ENCODE results near the gene HCFC2.
"Not testable (repeated sequence)": the region's sequence is repeated elsewhere in the genome, so short reads cannot be mapped to it uniquely, and the experiment has no call there.

HCFC2 gene

DNA sequence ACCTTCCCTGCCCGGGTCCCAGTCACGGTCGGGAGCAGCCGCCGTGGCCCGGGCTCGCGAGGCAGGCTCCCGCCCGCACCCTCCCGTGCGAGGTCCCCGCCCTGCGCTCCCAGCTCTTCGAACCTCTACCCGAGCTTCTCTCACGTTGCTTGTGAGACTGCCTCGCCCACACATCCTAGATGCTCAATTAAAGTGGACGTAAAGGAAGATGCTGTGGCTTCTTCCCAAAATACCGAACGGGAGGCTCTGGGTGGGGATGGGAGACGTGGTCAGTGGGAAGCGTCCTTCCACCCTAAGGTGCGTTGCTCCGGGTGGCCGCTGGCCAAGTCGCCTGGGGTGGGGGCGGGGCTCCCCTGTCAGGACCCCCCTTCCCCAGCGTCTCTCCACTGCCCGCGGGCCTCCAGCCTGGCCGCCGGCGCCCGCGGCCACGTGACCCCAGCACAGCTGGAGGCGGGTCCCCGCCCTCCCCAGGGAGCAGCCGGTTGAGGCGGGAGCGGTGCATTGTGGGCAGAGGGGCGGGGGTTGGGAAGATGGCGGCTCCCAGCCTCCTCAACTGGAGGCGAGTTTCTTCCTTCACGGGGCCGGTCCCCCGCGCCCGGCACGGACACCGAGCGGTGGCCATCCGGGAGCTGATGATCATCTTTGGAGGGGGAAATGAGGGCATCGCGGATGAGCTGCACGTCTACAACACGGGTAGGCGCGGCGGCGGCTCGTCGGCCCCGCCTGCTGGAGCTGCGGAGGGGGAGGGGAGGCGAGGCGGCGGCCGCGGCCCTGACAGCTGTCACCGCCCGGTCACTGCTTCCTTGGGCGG, at the start of gene HCFC2:
Gene HCFC2 (plus strand): TSS at position 501 of the 811 bp plus-strand sequence. CDS start 30 bp downstream, at position 531.
- TF ChIP-seq CTCF (conservative IDR thresholded peaks at IDR 0.05) (no peak), ZFX (IDR thresholded peaks at IDR 0.05) (peak; percentile 74)
- H3K27ac ChIP-seq, result peak within 1 kb of the TSS; percentile 86

DNA sequence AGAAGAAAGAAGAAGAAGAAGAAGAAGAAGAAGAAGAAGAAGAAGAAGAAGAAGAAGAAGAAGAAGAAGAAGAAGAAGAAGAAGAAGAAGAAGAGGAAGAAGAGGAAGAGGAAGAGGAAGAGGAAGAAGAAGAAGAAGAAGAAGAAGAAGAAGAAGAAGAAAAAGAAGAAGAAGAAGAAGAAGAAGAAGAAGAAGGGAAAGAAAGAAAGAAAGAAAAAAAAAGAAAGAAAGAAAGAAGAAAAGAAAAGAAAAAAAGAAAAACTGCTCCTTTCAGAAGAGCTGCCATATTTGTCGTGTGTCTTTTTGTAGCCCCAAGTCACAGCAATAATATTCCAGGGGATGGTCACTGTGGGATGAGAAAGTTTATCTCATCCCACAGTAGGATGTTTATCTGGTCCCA, 42.5 kb upstream of the HCFC2 start:
- not testable (repeated sequence) for H3K27ac ChIP-seq

- no peak for TF ChIP-seq ZFX (IDR thresholded peaks at IDR 0.05)
- no peak overlapping the region for H3K27ac ChIP-seq
Measured at GRCh38 chr12:104022786-104023185, 41.5 kb upstream of the HCFC2 start.

DNA sequence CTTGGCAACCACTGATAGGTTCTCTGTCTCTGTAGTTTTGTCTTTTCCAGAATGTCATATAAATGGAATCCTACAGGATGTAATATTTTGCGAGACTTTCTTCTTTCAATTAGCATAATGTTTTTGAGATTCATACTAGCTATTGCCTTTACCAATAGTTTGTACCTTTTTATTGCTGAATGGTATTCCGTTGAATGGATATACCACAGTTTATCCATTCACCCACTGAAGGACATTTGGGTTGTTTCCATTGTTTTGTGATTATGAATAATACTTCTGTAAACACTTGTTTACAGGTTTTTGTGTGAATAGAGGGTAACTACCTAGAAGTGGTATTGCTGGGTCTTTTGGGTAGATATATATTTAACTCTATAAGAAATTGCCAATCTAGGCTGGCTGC, 40.6 kb upstream of the HCFC2 start:
- TF ChIP-seq CTCF (conservative IDR thresholded peaks at IDR 0.05) (no peak), ZFX (IDR thresholded peaks at IDR 0.05) (no peak)
- no peak overlapping the region for H3K27ac ChIP-seq

DNA sequence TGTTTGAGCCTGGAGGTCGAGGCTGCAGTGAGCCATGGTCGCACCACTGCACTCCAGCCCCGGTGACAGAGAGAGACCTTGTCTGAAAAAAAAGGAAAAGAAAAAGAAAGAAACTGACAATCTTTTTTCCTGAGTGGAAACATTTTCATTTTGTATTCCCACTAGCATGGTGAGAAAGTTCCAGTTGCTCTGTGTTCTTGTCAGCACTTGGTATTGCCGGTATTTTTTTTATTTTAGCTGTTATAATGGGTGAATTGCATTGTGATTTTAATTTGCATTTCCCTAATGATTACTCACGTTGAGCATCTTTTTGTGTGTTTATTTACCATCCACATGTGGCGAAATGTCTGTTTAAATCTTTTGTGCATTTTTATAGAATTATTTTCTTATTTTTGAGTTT, 40.0 kb upstream of the HCFC2 start:
- TF ChIP-seq ZFX (IDR thresholded peaks at IDR 0.05) (no peak), CTCF (conservative IDR thresholded peaks at IDR 0.05) (no peak)
- no peak overlapping the region for H3K27ac ChIP-seq

GRCh38 chr12:104025771-104026170, 38.6 kb upstream of the HCFC2 start:
- TF ChIP-seq ZFX (IDR thresholded peaks at IDR 0.05) (no peak), CTCF (conservative IDR thresholded peaks at IDR 0.05) (no peak)

DNA sequence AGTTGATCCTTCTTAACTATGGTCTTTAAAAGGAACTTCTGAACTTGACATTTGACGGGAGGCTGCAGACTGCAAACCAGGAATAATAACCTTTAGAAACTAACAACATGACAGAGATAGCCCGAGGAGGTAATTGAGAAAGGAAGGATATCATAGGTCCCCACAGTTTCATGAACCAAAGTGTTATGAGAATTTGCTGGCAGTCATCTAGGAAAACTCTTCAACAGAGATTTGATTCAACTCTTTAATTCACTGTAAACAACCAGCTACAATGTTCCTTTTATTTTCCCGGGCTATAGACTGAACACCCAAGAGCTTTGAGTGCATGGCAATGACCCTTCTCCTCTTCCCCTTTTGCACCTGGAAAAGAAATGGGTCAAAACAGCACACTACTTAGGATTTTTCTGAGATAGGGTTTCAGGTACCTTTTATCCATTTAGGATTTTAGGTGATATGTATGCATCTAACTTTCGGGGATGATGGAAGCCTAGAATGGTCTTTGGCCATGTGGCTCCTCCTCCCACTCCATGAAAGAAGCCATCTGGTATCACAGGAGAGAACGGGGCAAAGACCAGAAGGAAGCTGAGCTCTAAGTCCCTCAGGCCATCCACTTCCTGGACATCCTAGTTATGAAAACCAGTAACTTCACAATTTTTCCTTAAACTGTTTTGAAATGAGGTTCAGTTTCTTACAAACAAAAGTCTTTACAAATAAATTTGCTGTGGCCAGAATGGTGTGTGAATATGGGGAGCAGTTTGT, 37.3 kb upstream of the HCFC2 start:
- TF ChIP-seq ZFX (IDR thresholded peaks at IDR 0.05), result no peak
- TF ChIP-seq CTCF (conservative IDR thresholded peaks at IDR 0.05), result no peak

More at GRCh38 chr12:104025771-104026170, 38.6 kb upstream of the HCFC2 start:
- no peak overlapping the region for H3K27ac ChIP-seq

DNA sequence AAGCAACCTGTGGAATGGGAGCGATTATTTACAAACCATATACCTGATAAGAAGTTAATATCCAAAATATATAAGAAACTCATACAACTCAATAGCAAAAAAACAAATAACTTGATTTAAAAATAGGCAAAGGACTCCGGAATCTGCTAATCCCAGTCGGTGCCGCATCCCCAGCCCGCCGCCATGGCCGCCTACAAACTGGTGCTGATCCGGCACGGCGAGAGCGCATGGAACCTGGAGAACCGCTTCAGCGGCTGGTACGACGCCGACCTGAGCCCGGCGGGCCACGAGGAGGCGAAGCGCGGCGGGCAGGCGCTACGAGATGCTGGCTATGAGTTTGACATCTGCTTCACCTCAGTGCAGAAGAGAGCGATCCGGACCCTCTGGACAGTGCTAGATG, 33.7 kb upstream of the HCFC2 start:
- not testable (repeated sequence) for H3K27ac ChIP-seq

More for the DNA sequence above, 37.3 kb upstream of the HCFC2 start:
- H3K27ac ChIP-seq, result no peak overlapping the region

- not testable (repeated sequence) for H3K27ac ChIP-seq
Measured at GRCh38 chr12:104036143-104036542, 28.2 kb upstream of the HCFC2 start.

- not testable (repeated sequence) for H3K27ac ChIP-seq
Measured at GRCh38 chr12:104039769-104040168, 24.6 kb upstream of the HCFC2 start.

Measured in C4-2B (cell line).